NOMO-1 treated with dmso at 0.1 percent for 144 hours (cell line): ENCODE measurements around the gene ADAMTSL3.
"Not testable (repeated sequence)": the region's sequence is repeated elsewhere in the genome, so short reads cannot be mapped to it uniquely, and the experiment has no call there.

ENCODE experiments used
- DNase-seq: peaks from one replicate; lab custom pipeline; 2025; ENCODE audit not compliant: unreplicated experiment; lab: John Stamatoyannopoulos, UW

ADAMTSL3 gene

GRCh38 chr15:84003791-84004503 lies 350.0 kb downstream of the ADAMTSL3 start:
- no peak for DNase-seq

- DNase-seq = no peak
These were observed 352.5 kb downstream of the ADAMTSL3 start for GRCh38 chr15:84006421-84006820.

GRCh38 chr15:84009616-84010015 lies 355.7 kb downstream of the ADAMTSL3 start:
- DNase-seq = no peak

- DNase-seq = no peak
These were observed 356.3 kb downstream of the ADAMTSL3 start for GRCh38 chr15:84010246-84010645.

GRCh38 chr15:84016371-84016770 lies 362.4 kb downstream of the ADAMTSL3 start:
- DNase-seq = no peak

- no peak for DNase-seq
These were observed 368.6 kb downstream of the ADAMTSL3 start for GRCh38 chr15:84022516-84022915.

GRCh38 chr15:84023636-84024035 lies 369.7 kb downstream of the ADAMTSL3 start:
- no peak for DNase-seq

GRCh38 chr15:84033793-84034553 lies 380.1 kb downstream of the ADAMTSL3 start:
- no peak for DNase-seq

- DNase-seq = no peak
These were observed 380.9 kb downstream of the ADAMTSL3 start for GRCh38 chr15:84034578-84035398.

GRCh38 chr15:84035399-84035766 lies 381.5 kb downstream of the ADAMTSL3 start:
- no peak for DNase-seq

GRCh38 chr15:84037301-84037700 lies 383.4 kb downstream of the ADAMTSL3 start:
- DNase-seq = no peak

GRCh38 chr15:84042434-84043056 lies 388.6 kb downstream of the ADAMTSL3 start:
- DNase-seq = not testable (repeated sequence)

- no peak for DNase-seq
These were observed 392.2 kb downstream of the ADAMTSL3 start for GRCh38 chr15:84046064-84046637.

- not testable (repeated sequence) for DNase-seq
These were observed 395.6 kb downstream of the ADAMTSL3 start for GRCh38 chr15:84049480-84049879.

- DNase-seq = no peak
These were observed 396.2 kb downstream of the ADAMTSL3 start for GRCh38 chr15:84050076-84050475.

GRCh38 chr15:84051146-84051545 lies 397.2 kb downstream of the ADAMTSL3 start:
- not testable (repeated sequence) for DNase-seq

GRCh38 chr15:84054544-84054943 lies 400.6 kb downstream of the ADAMTSL3 start:
- not testable (repeated sequence) for DNase-seq

- no peak for DNase-seq
These were observed 403.9 kb downstream of the ADAMTSL3 start for GRCh38 chr15:84057714-84058331.

- not testable (repeated sequence) for DNase-seq
These were observed 409.8 kb downstream of the ADAMTSL3 start for GRCh38 chr15:84063674-84064073.

GRCh38 chr15:84068674-84069073 lies 414.8 kb downstream of the ADAMTSL3 start:
- not testable (repeated sequence) for DNase-seq
